MCF 10A (cell line): Measurements from ENCODE around the gene SCN8A. TPM values are rescaled to one million over a fixed set of nuclear protein-coding genes. Genes with fewer than 3 reads are reported as not detected.
"Not testable (repeated sequence)": the region's sequence is repeated elsewhere in the genome, so short reads cannot be mapped to it uniquely, and the experiment has no call there.

Experiments used
- BruUV-seq: library from RNA; stranded (reverse); fragments of 400-500 nt; replicated peaks from 2 replicates; lab custom pipeline; 2021; lab: Mats Ljungman, UMichigan
- CTCF ChIA-PET: fragments of 300-600 bp; sonication (Branson Sonifier 250); formaldehyde crosslinking; extraction: SDS; loops from one replicate; lab custom pipeline; 2021; ENCODE audit warnings: antibody characterized with exemption, inconsistent platforms; lab: Yijun Ruan, JAX
- POLR2A ChIA-PET: fragments of 300-600, 350-650 bp; sonication (Branson Sonifier 250); formaldehyde crosslinking; extraction: SDS; loops from one replicate; lab custom pipeline; 2020; ENCODE audit warnings: antibody characterized with exemption, inconsistent platforms; lab: Yijun Ruan, JAX
- DNase-seq: peaks from one replicate; pipeline ENCODE4 v3.0.0-alpha.2; 2018; ENCODE audit not compliant: unreplicated experiment
- H3K27ac Mint-ChIP-seq: one replicate; pipeline ENCODE4 v1.8.0; 2022; ENCODE audit warnings: mild to moderate bottlenecking, low read depth, mixed read lengths; ENCODE audit not compliant: unreplicated experiment
- H3K27me3 Mint-ChIP-seq: one replicate; pipeline ENCODE4 v1.8.0; 2022; ENCODE audit warnings: mixed read lengths; ENCODE audit not compliant: insufficient read depth, unreplicated experiment
- H3K36me3 Mint-ChIP-seq: one replicate; pipeline ENCODE4 v1.8.0; 2022; ENCODE audit warnings: mild to moderate bottlenecking, moderate library complexity, mixed read lengths; ENCODE audit not compliant: insufficient read depth, unreplicated experiment
- H3K4me1 Mint-ChIP-seq: one replicate; pipeline ENCODE4 v1.8.0; 2022; ENCODE audit warnings: mixed read lengths; ENCODE audit not compliant: insufficient read depth, unreplicated experiment
- H3K4me3 Mint-ChIP-seq: one replicate; pipeline ENCODE4 v1.8.0; 2022; ENCODE audit warnings: mild to moderate bottlenecking, moderate library complexity, mixed read lengths; ENCODE audit not compliant: unreplicated experiment
- H3K9me3 Mint-ChIP-seq: one replicate; pipeline ENCODE4 v1.8.0; 2022; ENCODE audit warnings: mixed read lengths; ENCODE audit not compliant: unreplicated experiment
- CTCF ChIP-seq: fragments of 200-600 bp; IDR thresholded peaks from one replicate; pipeline ENCODE4 v1.8.0; 2022; ENCODE audit warnings: antibody characterized with exemption, mild to moderate bottlenecking; ENCODE audit not compliant: unreplicated experiment
- intact Hi-C: fragments of 100-400 bp; cut with micrococcal nuclease; formaldehyde crosslinking; loops from 2 replicates; pipeline ENCODE4 v1.14.1; 2022
- total RNA-seq: library from RNA; stranded (reverse); gene quantifications from 2 replicates; pipeline ENCODE4 v1.2.3, GENCODE V29; 2022

SCN8A gene
- total RNA-seq, 1 experiment from 2014 or later: 0.70 TPM

GRCh38 chr12:51549637-51550036 lies 41.4 kb upstream of the SCN8A start:
- Mint-ChIP-seq H3K9me3 (no peaks in the 10 kb centered on the region), H3K27me3 (peaks cover 91% of the 10 kb centered on the region), H3K27ac (no peak overlapping the region), H3K4me1 (no peaks in the 10 kb centered on the region), H3K4me3 (no peak overlapping the region), H3K36me3 (no peaks in the 10 kb centered on the region)
- TF ChIP-seq CTCF: no peak
- POLR2A ChIA-PET: no interaction called here
- intact Hi-C loops: no loop called here
- no TSS peak for BruUV-seq
- CTCF ChIA-PET: interaction anchor here (0.6 to 1.8 kb wide), 5 partner anchors 17 to 275 kb away, joined by 3 to 7 read pairs (median 4); no protein-coding TSS in a partner anchor
- DNase-seq: no peak

- BruUV-seq, H3K27ac Mint-ChIP-seq, CTCF ChIA-PET, H3K36me3 Mint-ChIP-seq, H3K4me3 Mint-ChIP-seq, H3K4me1 Mint-ChIP-seq, DNase-seq, H3K9me3 Mint-ChIP-seq, intact Hi-C loops, POLR2A ChIA-PET: not testable (repeated sequence)
- H3K27me3 Mint-ChIP-seq: peaks cover 14% of the 10 kb centered on the region
Observed at GRCh38 chr12:51568271-51569032, 22.6 kb upstream of the SCN8A start.

- DNase-seq: no peak
- no peaks in the 10 kb centered on the region for H3K9me3 Mint-ChIP-seq
- CTCF ChIA-PET: no interaction called here
- H3K4me1 Mint-ChIP-seq: no peaks in the 10 kb centered on the region
- TF ChIP-seq CTCF: no peak
- H3K4me3 Mint-ChIP-seq: no peak overlapping the region
- no peak overlapping the region for H3K27ac Mint-ChIP-seq
- intact Hi-C loops: no loop called here
- POLR2A ChIA-PET: no interaction called here
- no TSS peak for BruUV-seq
- H3K36me3 Mint-ChIP-seq: peaks cover 5% of the 10 kb centered on the region
- H3K27me3 Mint-ChIP-seq: peaks cover 24% of the 10 kb centered on the region
Observed at GRCh38 chr12:51579321-51579850, 11.6 kb upstream of the SCN8A start.

- Mint-ChIP-seq H3K4me1 (peaks cover 4% of the 10 kb centered on the region), H3K36me3 (no peaks in the 10 kb centered on the region), H3K4me3 (no peak overlapping the region), H3K27me3 (peaks cover 85% of the 10 kb centered on the region), H3K27ac (no peak overlapping the region), H3K9me3 (no peaks in the 10 kb centered on the region)
- BruUV-seq: no TSS peak
- intact Hi-C loops: no loop called here
- ChIA-PET CTCF (interaction anchor here (0.7 to 1.7 kb wide), 3 partner anchors 13 to 168 kb away, joined by 3 to 4 read pairs (median 3); no protein-coding TSS in a partner anchor), POLR2A (no interaction called here)
- DNase-seq: no peak
- TF ChIP-seq CTCF: no peak
Observed at GRCh38 chr12:51589060-51589459, 2.0 kb upstream of the SCN8A start.
